ENCODE results near the gene CIDEB. TPM values are rescaled to one million over a fixed set of nuclear protein-coding genes. Genes with fewer than 3 reads are reported as not detected.

CIDEB gene
- total RNA-seq, 4 donors from 2014 or later, result 22.3 to 184 (median 136) TPM

DNA sequence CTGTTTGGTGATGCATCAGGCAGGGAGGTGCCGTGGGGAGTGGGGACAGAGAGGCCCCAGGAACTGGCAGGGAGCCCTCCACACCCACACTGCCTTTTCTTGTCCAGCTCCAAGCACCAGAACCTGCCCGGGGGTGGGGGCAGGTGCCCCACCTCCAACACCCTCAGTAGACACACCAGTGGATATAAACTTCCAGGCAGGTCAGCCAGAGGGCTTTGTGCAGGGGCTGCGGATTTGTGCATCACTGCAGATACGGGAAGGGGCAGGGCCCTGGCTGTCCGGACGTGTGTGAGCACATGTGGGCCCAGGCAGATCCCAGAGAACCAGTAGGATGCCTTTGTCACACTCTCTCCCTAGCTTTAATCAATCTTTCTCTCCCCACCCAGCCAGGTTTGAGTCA lies 43.5 kb downstream of the CIDEB start:
- H3K4me1 ChIP-seq, result no peaks in the 10 kb centered on the region
- H3K36me3 ChIP-seq, result peaks cover 0 to 35% (median 0%) of the 10 kb centered on the region in 3 donors
- H3K9me3 ChIP-seq, result no peaks in the 10 kb centered on the region
- no peak overlapping the region for H3K27ac ChIP-seq
- no peak overlapping the region for H3K4me3 ChIP-seq
- H3K27me3 ChIP-seq, result no peaks in the 10 kb centered on the region
- TF ChIP-seq, protein P1, sequence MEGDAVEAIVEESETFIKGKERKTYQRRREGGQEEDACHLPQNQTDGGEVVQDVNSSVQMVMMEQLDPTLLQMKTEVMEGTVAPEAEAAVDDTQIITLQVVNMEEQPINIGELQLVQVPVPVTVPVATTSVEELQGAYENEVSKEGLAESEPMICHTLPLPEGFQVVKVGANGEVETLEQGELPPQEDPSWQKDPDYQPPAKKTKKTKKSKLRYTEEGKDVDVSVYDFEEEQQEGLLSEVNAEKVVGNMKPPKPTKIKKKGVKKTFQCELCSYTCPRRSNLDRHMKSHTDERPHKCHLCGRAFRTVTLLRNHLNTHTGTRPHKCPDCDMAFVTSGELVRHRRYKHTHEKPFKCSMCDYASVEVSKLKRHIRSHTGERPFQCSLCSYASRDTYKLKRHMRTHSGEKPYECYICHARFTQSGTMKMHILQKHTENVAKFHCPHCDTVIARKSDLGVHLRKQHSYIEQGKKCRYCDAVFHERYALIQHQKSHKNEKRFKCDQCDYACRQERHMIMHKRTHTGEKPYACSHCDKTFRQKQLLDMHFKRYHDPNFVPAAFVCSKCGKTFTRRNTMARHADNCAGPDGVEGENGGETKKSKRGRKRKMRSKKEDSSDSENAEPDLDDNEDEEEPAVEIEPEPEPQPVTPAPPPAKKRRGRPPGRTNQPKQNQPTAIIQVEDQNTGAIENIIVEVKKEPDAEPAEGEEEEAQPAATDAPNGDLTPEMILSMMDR (IDR thresholded peaks at IDR 0.05), result no peak
- TF ChIP-seq POLR2A (IDR thresholded peaks at IDR 0.05), result no peak
- no peak for DNase-seq

DNA sequence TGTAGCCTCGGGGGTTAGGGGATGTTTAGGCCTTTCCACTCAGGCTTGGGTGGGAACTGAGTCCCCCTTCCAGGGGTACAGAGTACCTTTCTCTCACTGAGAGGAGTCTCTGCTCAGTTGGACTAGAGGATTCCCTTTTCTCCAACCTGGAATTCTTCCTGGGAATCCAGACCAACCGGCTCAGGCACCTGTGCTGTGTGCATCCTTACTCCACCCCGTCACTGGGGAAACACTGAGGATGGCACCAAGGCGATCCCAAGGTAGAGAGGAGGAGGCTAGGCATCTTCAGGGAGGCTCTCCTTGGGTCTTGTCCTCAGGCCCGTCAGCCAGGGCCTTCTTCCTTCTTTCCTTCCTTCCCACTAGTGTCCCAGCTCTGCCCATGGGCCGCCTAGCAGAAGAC lies 43.9 kb downstream of the CIDEB start:
- Histone ChIP-seq H3K4me3 (no peak overlapping the region), H3K27me3 (no peaks in the 10 kb centered on the region), H3K27ac (no peak overlapping the region), H3K9me3 (no peaks in the 10 kb centered on the region), H3K4me1 (no peaks in the 10 kb centered on the region), H3K36me3 (peaks cover 0 to 32% (median 0%) of the 10 kb centered on the region in 3 donors)
- TF ChIP-seq, protein P1 (IDR thresholded peaks at IDR 0.05), result no peak
- TF ChIP-seq POLR2A (IDR thresholded peaks at IDR 0.05), result no peak
- DNase-seq, result peak in 1 of 3 donors; percentile 25

DNA sequence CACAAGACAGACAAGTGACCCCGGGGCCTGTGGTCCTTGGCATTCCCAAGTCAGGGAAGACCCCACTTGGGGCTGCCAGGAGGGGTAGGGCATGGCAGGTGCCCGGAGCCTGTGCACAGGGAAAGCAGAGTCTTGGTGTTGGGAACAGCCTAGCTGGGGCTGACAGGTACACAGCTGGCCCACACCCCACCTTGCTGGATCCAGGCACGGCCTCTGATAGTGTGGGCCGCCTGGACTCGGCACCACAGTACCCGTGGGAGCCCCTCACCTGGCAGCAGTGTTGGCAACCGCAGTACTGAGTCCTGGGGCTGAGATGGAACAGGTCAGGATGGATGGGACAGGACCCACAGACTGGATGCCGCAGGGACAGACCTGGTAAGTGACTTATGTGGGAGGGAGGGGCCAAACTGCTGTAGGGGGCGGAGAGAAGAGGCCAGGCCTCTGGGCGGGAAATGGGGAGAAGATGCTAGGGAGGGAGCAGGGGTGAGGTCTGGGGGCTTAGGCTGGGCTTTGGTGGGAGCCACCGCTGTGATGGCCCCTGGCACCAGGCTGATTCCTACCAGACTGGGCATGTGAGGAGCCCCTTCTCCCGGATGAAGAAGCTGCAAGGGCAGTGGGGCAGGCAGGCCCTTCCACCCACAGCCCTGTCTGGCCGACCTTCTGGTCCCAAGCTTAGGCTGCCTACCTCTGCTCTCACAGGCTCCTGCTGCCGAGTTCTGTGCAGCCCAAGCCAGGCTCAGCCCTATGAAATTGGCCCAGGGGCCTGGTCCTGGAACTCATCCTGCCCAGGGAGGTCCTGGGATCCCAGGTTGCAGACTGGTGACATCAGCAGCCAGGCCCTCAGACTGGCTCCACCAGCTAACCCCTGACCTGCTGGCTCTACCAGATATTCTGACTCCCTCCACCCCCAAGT lies 44.7 kb downstream of the CIDEB start, which contains the start of gene TGM1:
TSS of gene TGM1 (minus strand) at position 357 of the 913 bp plus-strand sequence. CDS start 825 bp downstream, outside the sequence.
- Histone ChIP-seq H3K4me3 (no peak within 1 kb of the TSS), H3K27me3 (no peaks in the 10 kb centered on the region), H3K36me3 (peaks cover 0 to 34% (median 0%) of the 10 kb centered on the region in 3 donors), H3K27ac (no peak within 1 kb of the TSS), H3K4me1 (no peaks in the 10 kb centered on the region), H3K9me3 (no peaks in the 10 kb centered on the region)
- DNase-seq, result no peak
- TF ChIP-seq, protein P1 (IDR thresholded peaks at IDR 0.05), result no peak
- no peak for TF ChIP-seq POLR2A (IDR thresholded peaks at IDR 0.05)

- Histone ChIP-seq H3K4me1 (no peaks in the 10 kb centered on the region), H3K27me3 (no peaks in the 10 kb centered on the region), H3K9me3 (no peaks in the 10 kb centered on the region), H3K27ac (no peak overlapping the region), H3K4me3 (no peak overlapping the region), H3K36me3 (peaks cover 0 to 22% (median 0%) of the 10 kb centered on the region in 3 donors)
- no peak for DNase-seq
- TF ChIP-seq, protein P1 (IDR thresholded peaks at IDR 0.05), result no peak
- no peak for TF ChIP-seq POLR2A (IDR thresholded peaks at IDR 0.05)
Measured at GRCh38 chr14:24261969-24262327, 45.8 kb downstream of the CIDEB start.

DNA sequence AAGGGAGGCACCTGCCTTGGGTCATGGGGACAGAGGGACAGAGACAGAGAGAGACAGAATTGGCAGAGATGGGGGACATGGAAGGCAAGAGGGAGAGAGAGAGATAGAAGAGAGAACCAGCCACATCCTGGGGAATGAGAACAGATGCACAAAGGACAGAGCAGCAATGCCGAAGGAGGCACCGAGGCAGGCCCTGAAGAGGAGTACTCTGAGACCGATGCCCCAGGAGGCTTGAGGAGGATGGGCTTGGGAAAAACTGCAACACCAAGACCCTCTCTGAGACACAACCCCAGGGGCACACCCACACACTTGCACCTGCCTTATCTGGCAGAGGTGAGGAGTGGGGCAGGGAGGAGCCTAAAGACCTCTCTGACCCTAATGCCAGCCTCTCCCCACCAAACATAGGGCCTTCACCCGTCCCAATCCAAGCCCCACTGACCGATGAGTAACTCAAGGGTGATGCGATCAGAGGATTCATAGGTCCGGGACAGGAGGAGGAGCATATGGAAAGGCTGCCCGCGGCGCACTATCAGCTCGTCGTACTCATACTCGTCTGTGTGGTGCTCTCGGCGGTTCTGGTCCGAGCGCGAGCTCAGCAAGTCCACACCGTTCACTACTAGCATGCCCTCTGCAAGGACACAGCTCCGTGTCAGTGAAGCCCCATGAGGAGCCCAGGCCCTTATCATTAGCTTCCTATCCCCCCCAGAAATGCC lies 46.4 kb downstream of the CIDEB start:
- H3K4me3 ChIP-seq, result no peak overlapping the region
- H3K4me1 ChIP-seq, result no peaks in the 10 kb centered on the region
- no peaks in the 10 kb centered on the region for H3K9me3 ChIP-seq
- TF ChIP-seq POLR2A (IDR thresholded peaks at IDR 0.05), result no peak
- TF ChIP-seq, protein P1 (IDR thresholded peaks at IDR 0.05), result no peak
- H3K27ac ChIP-seq, result no peak overlapping the region
- no peaks in the 10 kb centered on the region for H3K27me3 ChIP-seq
- no peak for DNase-seq
- peaks cover 0 to 17% (median 0%) of the 10 kb centered on the region in 3 donors for H3K36me3 ChIP-seq

Measured in Peyer's patch (tissue), 4 donors.